T-helper 2 cell treated with Interferon-gamma antibody and Interleukin-4, amounts not matched to agents 100 ng/mL and 5 ng/mL, for 36 hours (primary cell): ENCODE measurements around the gene RYR2. TPM values are rescaled to one million over a fixed set of nuclear protein-coding genes. Genes with fewer than 3 reads are reported as not detected.
"Not testable (repeated sequence)": the region's sequence is repeated elsewhere in the genome, so short reads cannot be mapped to it uniquely, and the experiment has no call there.

Experiments
- intact Hi-C: fragments of 100-400 bp; cut with micrococcal nuclease; formaldehyde crosslinking; loops from one replicate; pipeline ENCODE4 v1.15.1; 2023
- total RNA-seq: library from RNA; stranded (reverse); gene quantifications from 2 replicates; pipeline ENCODE4 v1.2.3, GENCODE V29; 2022

Gene RYR2
- total RNA-seq, 1 donor from 2014 or later, result 0.39 TPM

DNA sequence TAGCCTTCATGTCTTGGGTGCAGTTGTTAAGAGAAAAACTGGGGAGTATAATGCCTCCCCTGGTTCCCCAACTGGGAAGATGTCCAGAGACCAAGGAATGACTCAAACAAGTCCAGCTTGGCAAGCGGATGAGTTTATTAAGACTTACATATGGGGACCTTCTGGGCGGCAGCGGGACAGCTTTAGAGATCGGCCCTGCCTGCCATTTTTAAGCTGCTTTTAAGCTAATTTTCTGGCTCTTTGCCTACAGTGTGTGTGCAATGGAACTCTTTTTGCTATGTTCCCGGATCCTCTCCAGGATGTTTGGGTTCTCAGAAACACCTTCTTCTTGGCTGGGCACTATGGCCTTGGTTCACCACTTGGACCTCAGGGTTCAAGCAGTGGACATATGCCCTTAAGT is 99.5 kb downstream of the RYR2 start:
- intact Hi-C loops, result no loop called here

GRCh38 chr1:237145379-237146135 is 103.6 kb downstream of the RYR2 start:
- intact Hi-C loops, result no loop called here

- intact Hi-C loops, result no loop called here
Measured at GRCh38 chr1:237146241-237146640, 104.3 kb downstream of the RYR2 start.

DNA sequence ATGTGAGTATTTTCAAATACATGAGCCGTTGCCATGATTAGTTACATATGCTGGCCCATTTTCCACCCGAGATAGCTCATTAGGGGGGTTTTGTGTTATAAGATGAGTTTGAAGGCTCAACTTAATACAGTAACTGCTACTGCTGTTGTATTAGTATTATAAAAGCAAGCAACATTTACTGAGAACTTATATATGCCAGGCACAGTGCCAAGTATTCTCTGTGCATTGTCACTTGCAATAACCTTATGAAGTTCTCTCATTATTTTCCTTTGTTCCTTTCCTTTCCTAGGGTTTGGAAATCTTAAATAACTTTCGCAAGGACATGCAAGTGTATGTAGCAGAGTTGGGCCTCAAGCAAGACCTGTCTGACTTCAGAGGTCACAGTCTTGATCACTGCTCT is 107.9 kb downstream of the RYR2 start:
- intact Hi-C loops, result no loop called here

DNA sequence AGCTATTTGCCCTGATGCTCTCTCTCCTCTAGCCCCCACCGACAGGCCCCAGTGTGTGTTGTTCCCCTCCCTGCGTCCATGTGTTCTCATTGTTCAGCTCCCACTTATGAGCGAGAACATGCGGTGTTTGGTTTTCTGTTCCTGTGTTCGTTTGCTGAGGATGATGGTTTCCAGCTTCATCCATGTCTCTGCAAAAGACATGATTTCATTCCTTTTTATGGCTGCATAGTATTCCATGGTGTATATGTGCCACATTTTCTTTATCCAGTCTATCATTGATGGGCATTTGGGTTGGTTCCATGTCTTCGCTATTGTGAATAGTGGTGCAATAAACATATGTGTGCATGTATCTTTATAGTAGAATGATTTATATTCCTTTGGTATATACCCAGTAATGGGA is 110.0 kb downstream of the RYR2 start:
- intact Hi-C loops, result not testable (repeated sequence)

DNA sequence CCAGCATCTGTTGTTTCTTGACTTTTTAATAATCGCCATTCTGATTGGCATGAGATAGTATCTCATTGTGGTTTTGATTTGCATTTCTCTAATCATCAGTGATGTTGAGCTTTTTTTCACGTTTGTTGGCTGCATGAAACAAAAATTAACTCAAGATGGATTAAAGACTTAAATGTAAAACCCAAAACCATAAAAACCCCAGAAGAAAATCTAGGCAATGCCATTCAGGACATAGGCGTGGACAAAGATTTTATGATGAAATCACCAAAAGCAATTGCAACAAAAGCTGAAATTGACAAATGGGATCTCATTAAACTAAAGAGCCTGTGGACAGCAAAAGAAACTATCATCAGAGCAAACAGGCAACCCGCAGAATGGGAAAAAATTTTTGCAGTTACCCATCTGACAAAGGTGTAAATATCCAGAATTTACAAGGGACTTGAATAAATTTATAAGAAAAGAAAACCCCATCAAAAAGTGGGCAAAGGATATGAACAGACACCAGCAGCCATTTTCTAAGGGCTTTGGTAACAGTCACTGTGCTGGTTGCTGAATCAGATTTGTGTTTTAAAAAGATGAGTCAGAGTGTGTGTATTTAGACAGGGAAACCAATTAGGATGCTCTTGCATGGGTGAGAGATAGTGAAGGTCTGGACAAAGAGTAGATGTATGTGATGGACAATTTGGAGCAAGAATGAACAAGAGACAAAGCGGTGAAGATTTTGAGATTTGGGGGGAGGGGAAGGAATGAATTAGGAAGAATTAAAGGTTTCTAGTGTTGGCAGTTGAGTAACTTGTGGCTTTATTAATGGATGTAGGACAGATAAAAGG is 110.7 kb downstream of the RYR2 start:
- intact Hi-C loops, result no loop called here

GRCh38 chr1:237154157-237154556 is 112.2 kb downstream of the RYR2 start:
- intact Hi-C loops, result no loop called here

DNA sequence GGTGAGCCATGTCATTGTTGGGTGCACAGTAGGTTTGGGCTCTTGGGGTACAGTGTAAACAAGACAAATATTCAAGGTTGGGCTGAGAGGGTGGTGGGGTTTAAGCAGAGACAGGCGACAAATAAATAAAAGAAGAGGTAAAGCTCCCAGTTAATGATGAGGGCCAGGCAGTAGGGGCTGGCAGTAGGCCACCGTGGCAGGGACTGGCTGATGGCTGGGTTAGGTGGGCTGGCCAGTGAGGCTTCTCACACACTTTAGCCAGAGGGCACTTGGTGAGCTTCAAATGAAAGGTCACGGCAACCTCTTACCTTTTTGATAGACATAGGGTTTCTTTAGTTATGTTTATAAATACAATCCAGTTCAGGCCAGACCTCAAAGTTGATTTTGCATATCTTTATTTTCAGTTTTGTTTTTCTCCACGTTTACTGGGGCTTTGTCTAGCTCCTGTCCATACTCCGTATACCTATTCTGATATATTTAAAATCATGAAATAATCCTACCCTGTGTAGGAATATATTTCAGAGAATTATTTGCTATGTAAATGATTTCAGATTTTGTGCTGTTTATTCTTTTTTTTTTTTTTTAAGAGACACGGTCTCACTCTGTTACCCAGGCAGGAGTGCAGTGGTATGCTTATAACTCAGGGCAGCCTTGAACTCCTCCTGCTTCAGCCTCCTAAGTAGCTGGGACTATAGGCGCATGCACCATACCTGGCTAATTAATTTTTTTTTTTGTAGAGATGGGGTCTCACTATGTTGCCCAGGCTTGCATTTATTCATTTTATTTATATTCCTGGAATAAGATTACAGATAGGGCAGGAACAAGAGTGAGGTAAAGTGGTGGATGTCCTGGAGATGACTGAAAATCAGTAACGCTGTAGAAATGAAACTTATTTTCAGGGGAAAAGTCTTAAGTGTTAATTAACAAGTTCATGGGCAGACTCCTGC is 122.7 kb downstream of the RYR2 start:
- intact Hi-C loops, result no loop called here

DNA sequence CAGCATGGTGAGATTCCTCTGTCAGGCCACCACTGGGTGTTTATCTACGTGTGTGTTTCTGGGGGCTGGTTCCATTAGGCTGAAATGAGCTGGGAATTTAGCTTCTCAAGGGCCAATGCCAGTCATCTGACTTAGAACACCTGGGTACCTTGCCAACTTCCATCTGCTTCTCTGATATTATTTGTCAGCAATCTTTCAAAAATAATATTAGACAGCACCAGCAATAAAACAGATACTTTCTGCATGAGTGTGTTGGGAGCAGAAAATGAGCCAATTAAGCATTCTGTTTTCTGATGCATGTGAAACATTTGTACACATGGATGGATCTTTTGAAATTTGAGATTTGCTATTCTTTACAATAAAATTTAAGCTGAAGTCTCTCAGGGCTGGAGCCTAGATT is 124.1 kb downstream of the RYR2 start:
- intact Hi-C loops, result no loop called here

DNA sequence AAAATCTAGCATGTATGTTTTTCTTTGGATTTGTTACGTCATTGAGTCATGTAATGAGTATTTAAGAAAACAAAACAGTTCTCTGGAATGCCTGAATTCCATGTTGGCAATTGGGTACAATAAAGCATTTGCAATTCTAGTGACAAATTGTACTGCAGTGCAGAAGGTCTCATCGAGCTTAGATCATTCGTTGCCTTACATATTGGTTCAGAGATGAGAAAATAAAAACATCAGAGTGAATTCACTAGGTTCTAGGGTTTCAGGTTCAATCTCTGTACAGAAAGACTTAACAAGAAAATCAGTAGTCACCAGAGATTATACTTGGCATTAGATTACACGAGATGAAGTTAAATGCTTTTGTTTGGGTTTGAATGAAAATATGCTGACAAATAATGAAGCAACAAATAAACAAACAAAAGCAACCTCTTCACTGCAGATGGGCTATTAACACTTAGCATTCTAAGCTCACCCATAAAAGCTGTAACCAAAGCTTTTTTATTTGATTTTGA is 124.7 kb downstream of the RYR2 start:
- intact Hi-C loops, result no loop called here

DNA sequence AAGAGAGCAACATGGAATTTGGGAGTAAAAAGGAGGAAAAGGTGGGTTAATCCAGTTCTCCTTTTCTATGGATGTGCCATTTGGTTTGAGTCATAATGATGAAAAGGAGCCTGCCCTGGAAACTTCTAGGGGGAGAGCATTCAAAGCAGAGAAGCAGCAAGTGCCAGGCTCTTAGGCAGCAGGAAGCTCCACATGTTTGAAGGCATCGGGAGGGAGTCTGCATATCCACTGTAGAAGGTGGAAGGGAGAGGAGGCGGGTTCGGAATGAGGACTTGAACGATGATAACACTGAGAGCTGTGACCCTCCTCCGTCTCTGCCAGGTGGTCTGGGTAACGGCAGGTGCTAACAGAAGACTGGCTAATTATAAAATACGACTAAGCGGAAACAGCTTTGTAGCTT is 128.2 kb downstream of the RYR2 start:
- intact Hi-C loops, result no loop called here

DNA sequence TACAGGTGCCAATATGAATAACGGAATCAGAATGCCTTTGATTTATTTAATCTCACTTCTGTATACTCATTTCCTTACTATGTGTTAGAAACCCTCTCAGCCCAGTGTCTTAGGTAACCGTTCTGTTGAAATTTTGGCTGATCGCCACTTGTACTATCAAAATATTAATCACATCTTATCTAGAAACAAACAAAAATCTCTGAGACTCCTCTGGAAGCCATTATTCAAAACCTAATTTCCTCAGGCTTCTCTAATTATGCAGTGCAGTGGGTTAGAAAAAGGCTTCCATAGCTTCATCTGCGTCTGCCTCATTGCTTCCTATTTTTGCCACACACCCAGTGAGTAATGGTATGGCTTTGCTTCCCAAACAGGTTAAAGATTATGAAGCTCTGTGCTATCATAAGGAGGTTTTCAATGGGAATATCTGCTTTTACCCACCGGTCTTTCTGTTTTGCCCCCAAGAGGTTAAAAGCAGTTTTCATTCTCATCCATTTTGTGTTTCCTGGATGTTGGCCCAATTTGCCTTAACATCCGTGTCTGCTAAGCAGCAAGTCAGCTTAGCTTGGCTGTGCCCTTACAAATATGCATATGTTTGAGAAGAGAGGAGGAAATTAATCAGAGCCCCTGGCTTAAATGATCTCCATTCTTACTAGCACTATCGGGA is 129.6 kb downstream of the RYR2 start:
- intact Hi-C loops, result no loop called here

GRCh38 chr1:237172118-237172485 is 130.1 kb downstream of the RYR2 start:
- intact Hi-C loops, result no loop called here

DNA sequence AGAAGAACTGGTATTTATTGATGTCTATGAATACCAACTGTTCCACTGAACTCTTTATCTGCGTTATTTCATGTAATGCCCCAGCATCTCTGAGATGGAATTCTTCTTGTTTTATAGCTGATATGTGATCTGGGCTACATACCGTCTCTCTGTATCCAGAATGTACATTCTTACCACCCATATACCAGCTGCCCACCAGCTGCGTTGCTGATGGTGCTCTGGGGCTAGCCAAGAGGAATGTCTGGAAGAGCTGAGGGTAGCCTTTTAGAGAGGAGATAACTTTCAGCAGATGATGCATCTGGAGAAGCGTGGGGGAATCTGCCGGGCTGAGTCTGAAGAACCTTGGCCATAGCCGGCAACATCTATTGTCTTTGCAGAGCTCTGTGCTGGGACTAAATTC is 137.5 kb downstream of the RYR2 start:
- intact Hi-C loops, result no loop called here

GRCh38 chr1:237180256-237180655 is 138.3 kb downstream of the RYR2 start:
- intact Hi-C loops, result no loop called here

GRCh38 chr1:237181743-237182317 is 139.8 kb downstream of the RYR2 start:
- intact Hi-C loops, result no loop called here

GRCh38 chr1:237183963-237184540 is 142.1 kb downstream of the RYR2 start:
- intact Hi-C loops, result no loop called here

DNA sequence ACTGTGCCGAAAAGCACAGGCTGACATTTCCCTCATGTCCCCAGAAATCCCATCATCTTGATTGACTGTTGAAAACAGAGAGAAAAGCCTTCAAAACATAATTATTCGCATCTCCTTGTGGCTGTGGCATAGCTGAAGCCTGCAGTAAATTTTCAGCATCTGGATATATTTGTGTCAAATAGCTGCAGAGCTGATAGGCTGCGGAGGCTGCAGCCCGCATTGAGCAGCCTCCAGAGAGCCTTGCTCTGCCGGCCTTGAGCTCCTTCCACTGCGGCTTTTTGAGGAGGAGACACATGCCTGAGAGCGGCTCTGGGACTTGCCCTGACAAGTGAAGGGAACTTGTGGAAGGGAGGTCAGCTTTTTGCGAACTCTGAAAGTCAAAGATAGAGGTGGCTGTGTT is 144.7 kb downstream of the RYR2 start:
- intact Hi-C loops, result no loop called here

GRCh38 chr1:237187842-237188241 is 145.9 kb downstream of the RYR2 start:
- intact Hi-C loops, result no loop called here

DNA sequence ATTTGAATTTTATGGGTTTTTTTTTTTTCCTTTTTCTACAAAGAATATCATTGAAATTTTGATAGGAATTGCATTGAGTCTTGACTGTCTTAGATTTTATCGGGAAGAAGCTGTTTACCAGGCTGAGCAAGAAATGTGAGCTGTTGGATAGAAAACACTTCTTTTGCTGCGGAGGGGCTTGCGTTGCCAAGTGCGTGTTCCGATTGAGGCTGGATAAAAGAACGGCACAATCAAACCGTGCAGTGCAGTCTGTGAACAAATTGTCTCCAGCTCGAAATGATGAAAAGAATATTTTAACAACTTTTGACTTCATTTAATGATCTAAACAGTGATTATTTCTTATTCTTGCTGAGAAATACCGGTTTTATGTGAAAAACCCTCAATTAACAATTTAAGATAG is 149.4 kb downstream of the RYR2 start:
- intact Hi-C loops, result no loop called here
